Smooth muscle cell (in vitro differentiated cells): Measurements from ENCODE around the gene NPC1L1. TPM values are rescaled to one million over a fixed set of nuclear protein-coding genes. Genes with fewer than 3 reads are reported as not detected.

Experiments used
- DNase-seq: peaks from one replicate; lab custom pipeline; 2025; ENCODE audit not compliant: unreplicated experiment; lab: John Stamatoyannopoulos, UW
- H2AFZ ChIP-seq: fragments of 200-600 bp; sonication (generic); 2 replicates; pipeline ENCODE4 v1.6.0; 2016; ENCODE audit warnings: antibody characterized with exemption, low read depth, mild to moderate bottlenecking
- H3F3A ChIP-seq: fragments of 200-600 bp; sonication (generic); 2 replicates; pipeline ENCODE4 v1.6.0; 2017; ENCODE audit warnings: antibody characterized with exemption, low read depth
- H3K27ac ChIP-seq: fragments of 200-600 bp; sonication (generic); 2 replicates; pipeline ENCODE4 v1.5.1; 2016; ENCODE audit warnings: low read depth, mild to moderate bottlenecking
- H3K27me3 ChIP-seq: fragments of 200-600 bp; sonication (generic); 2 replicates; pipeline ENCODE4 v1.6.1; 2016; ENCODE audit warnings: low read depth, mild to moderate bottlenecking
- H3K36me3 ChIP-seq: fragments of 200-600 bp; sonication (generic); 2 replicates; pipeline ENCODE4 v1.5.1; 2016; ENCODE audit warnings: low read depth
- H3K4me1 ChIP-seq: fragments of 200-600 bp; sonication (generic); 2 replicates; pipeline ENCODE4 v1.5.1; 2016; ENCODE audit warnings: low read depth
- H3K4me2 ChIP-seq: fragments of 200-600 bp; sonication (generic); 2 replicates; pipeline ENCODE4 v1.6.0; 2016; ENCODE audit warnings: mild to moderate bottlenecking
- H3K4me3 ChIP-seq: fragments of 200-600 bp; sonication (generic); 2 replicates; pipeline ENCODE4 v1.5.1; 2016; ENCODE audit warnings: mild to moderate bottlenecking
- H3K79me2 ChIP-seq: fragments of 200-600 bp; sonication (generic); 2 replicates; pipeline ENCODE4 v1.6.0; 2016; ENCODE audit warnings: low read depth, mild to moderate bottlenecking
- H3K9ac ChIP-seq: fragments of 200-600 bp; sonication (generic); 2 replicates; pipeline ENCODE4 v1.6.0; 2016; ENCODE audit warnings: low read depth
- H3K9me3 ChIP-seq: fragments of 200-600 bp; sonication (generic); replicated peaks from 2 replicates; pipeline ENCODE4 v1.5.1; 2016; ENCODE audit warnings: low read depth
- H4K20me1 ChIP-seq: fragments of 200-600 bp; sonication (generic); 2 replicates; pipeline ENCODE4 v1.6.0; 2016; ENCODE audit warnings: low read depth
- CTCF ChIP-seq: fragments of 200-600 bp; sonication (generic); IDR thresholded peaks from 2 replicates; pipeline ENCODE4 v1.5.1; 2017; ENCODE audit warnings: borderline replicate concordance, mild to moderate bottlenecking, antibody characterized with exemption; ENCODE audit not compliant: insufficient read depth, poor library complexity, severe bottlenecking
- WGBS: methylation state at CpG from one replicate; pipeline ENCODE4 v1.1.7; 2016; ENCODE audit warnings: low lambda C conversion rate; 5-methylcytosine and 5-hydroxymethylcytosine counted together
- polyA plus RNA-seq: library from polyadenylated mRNA; unstranded; fragments of >200 nt; fragmentation: Nextera tagmentation; extraction: Ambion mirVana; gene quantifications from 2 replicates; pipeline ENCODE4 v1.2.1, GENCODE V29; 2016
- total RNA-seq: library from RNA; depleted of rRNA; stranded (reverse); fragments of >200 nt; gene quantifications from 2 replicates; pipeline ENCODE4 v1.2.3, GENCODE V29; 2014

Gene NPC1L1
- total and polyA plus RNA-seq, 2 experiments from 2014 or later = 0.04 to 0.25 TPM

GRCh38 chr7:44576228-44576627 lies 35.1 kb upstream of the NPC1L1 start:
- Histone ChIP-seq H3K27ac (no peak overlapping the region), H3K9ac (no peak overlapping the region), H3F3A (no peaks in the 10 kb centered on the region), H4K20me1 (no peaks in the 10 kb centered on the region), H2AFZ (no peak overlapping the region), H3K9me3 (no peaks in the 10 kb centered on the region), H3K79me2 (peaks cover 42% of the 10 kb centered on the region), H3K36me3 (peaks cover 5% of the 10 kb centered on the region), H3K4me3 (no peak overlapping the region), H3K4me2 (no peak overlapping the region), H3K27me3 (no peaks in the 10 kb centered on the region), H3K4me1 (peaks cover 24% of the 10 kb centered on the region)
- WGBS = 92% methylated on average over 2 of the region's 2 CpGs
- DNase-seq = no peak
- no peak for TF ChIP-seq CTCF

- TF ChIP-seq CTCF = no peak
- H3K36me3 ChIP-seq = peaks cover 5% of the 10 kb centered on the region
- H3K4me2 ChIP-seq = peak overlapping the region; percentile 97
Observed at GRCh38 chr7:44575054-44575453, 33.9 kb upstream of the NPC1L1 start.

GRCh38 chr7:44574287-44574872 lies 33.2 kb upstream of the NPC1L1 start:
- H3K36me3 ChIP-seq = peaks cover 6% of the 10 kb centered on the region
- H3K4me2 ChIP-seq = peak overlapping the region; percentile 97
- no peaks in the 10 kb centered on the region for H3F3A ChIP-seq
- peak overlapping the region; percentile 87 for H3K4me3 ChIP-seq
- H3K27ac ChIP-seq = peak overlapping the region; percentile 83
- peaks cover 14% of the 10 kb centered on the region for H3K4me1 ChIP-seq
- 48% methylated on average over 18 of the region's 18 CpGs for WGBS
- H3K27me3 ChIP-seq = no peaks in the 10 kb centered on the region
- H3K9me3 ChIP-seq = no peaks in the 10 kb centered on the region
- DNase-seq = no peak
- no peaks in the 10 kb centered on the region for H4K20me1 ChIP-seq
- peak overlapping the region; percentile 91 for H2AFZ ChIP-seq
- TF ChIP-seq CTCF = no peak
- peak overlapping the region; percentile 89 for H3K9ac ChIP-seq
- peaks cover 38% of the 10 kb centered on the region for H3K79me2 ChIP-seq

More at GRCh38 chr7:44575054-44575453, 33.9 kb upstream of the NPC1L1 start:
- Histone ChIP-seq H3K27ac (no peak overlapping the region), H3K27me3 (no peaks in the 10 kb centered on the region), H3K79me2 (peaks cover 38% of the 10 kb centered on the region), H3K4me3 (no peak overlapping the region), H2AFZ (no peak overlapping the region), H3F3A (no peaks in the 10 kb centered on the region), H4K20me1 (no peaks in the 10 kb centered on the region), H3K4me1 (peaks cover 14% of the 10 kb centered on the region), H3K9ac (no peak overlapping the region), H3K9me3 (no peaks in the 10 kb centered on the region)
- DNase-seq = no peak
